HPDE6-E6E7 (cell line): ENCODE results near the gene GRM4.

Experiments
- DNase-seq: peaks from one replicate; pipeline ENCODE4 v3.0.0; 2011; ENCODE audit warnings: missing footprints; ENCODE audit errors: extremely low spot score

The GRM4 gene

GRCh38 chr6:34064675-34065074 lies 81.2 kb downstream of the GRM4 start:
- no peak for DNase-seq

GRCh38 chr6:34063651-34064050 lies 82.2 kb downstream of the GRM4 start:
- no peak for DNase-seq

GRCh38 chr6:34062815-34063214 lies 83.1 kb downstream of the GRM4 start:
- no peak for DNase-seq

DNA sequence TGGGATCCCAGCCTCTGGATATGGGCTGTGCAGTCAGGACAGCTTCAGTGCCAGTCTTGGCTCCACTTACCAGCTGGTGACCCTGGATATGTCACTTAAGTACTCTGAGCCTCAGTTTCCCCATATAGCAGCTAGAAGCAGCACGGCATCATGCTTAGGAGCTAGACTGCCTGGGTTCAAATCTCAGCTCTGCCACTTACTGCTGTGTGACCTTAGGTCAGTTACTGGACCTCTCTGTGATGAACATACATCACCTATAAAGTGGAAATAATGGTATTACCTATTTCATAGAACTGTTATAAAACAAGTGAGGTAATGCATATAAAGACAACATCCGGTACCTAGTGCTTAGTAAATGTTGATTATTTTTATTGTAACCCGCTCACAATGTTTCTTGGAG lies 83.7 kb downstream of the GRM4 start:
- DNase-seq: no peak

DNA sequence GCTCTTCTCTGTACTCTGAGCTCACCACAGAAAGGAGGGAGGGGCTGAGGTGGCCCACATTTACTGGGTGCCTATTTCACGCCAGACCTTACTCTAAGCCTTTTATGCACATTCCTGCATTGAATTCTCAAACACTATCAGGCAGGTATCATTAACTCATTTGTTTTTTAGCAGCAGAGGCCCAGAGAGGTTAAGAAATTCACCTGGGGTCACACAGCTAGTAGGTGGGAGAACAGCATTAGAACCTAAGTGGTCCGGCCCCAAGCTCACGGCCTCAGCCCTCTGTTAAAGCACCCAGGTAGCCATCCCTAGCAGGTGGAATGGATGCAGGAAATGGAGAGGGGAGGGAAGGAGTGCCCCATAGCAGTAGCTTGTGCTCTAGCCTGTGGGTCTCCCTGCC lies 84.5 kb downstream of the GRM4 start:
- DNase-seq: no peak

GRCh38 chr6:34059914-34060313 lies 86.0 kb downstream of the GRM4 start:
- no peak for DNase-seq

DNA sequence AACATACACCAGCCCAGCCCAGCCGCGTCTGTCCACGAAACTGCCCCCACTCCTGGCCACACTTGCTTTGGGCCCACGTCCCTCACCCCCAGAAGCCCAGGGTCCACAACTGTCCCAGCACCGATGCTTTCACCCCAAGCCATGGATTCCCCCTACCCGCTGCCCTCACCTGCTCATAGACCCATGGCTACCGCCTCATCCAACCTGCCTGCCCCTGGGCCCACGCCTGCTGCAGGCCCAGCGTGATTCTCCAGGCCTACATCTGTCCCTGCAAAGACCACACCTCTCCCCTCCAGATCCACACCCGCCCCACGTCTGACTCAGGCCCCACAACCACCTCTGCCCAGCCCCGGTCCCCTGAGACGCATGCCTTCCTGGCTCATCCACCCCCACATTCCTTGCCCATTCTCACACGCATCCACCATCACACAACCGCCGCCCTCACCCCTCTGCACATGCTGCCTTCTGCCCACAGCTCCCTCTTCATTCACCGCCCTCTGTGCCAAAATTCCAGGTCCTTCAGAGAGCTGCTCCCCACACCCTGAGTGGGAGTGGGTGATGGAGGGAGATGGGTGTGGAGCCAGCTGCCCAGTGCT lies 86.7 kb downstream of the GRM4 start:
- DNase-seq: no peak

DNA sequence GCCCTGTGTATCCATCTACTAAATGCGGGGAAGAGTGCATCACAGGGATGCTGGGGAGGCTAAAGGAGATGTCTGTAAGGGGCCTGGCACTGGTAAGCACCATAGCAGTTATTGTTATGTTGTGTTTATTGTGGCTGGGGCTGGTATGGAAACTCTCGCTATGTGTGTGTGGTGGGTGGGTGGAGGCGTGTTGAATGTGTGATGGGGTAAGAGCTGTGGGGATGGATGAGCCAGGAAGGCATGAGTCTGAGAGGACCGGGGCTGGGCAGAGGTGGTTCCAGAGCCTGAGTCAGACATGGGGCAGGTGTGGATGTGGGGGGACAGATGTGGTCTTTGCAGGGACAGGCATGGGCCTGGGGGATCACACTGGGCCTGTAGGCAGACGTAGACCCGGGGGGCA lies 88.1 kb downstream of the GRM4 start:
- no peak for DNase-seq

GRCh38 chr6:34057191-34057590 lies 88.7 kb downstream of the GRM4 start:
- no peak for DNase-seq

DNA sequence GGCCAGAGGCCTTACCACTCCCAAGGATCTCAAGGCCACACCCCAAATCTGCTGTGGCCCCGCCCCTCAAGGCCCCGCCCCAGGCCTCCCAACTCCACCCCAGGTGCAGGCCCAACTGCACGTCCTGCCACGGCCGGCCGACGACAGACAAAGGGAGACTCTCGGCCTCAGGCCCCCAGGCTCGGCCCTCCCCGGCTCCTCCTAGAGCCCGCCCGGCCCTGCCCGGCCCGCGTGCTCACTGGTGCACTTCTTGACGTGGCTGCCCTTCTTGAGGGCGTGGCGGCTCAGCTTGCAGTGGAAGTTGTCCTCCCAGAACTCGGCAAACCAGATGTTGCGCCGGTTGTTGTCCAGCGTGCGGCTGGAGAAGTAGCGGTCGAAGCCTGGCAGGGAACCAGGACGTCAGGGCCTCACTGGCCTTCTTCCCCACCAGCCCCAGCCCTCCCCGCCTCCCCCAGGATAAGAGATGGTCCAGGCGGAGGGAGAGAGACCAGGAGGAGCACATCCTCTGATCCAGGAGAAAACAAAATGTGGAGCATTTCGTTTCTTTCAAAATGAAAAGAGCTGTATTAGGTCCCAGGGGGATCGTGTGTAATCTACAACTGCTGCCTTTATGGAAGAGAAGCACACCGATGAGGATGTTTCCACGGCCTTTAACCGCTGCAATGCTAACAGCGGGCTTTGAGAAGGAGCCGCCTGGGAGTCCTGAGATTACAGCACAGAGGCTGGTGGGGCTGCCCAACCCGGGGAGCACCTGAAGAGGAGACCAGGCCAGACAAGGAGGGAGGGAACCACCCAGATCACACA lies 89.4 kb downstream of the GRM4 start:
- DNase-seq: peak; percentile 71

DNA sequence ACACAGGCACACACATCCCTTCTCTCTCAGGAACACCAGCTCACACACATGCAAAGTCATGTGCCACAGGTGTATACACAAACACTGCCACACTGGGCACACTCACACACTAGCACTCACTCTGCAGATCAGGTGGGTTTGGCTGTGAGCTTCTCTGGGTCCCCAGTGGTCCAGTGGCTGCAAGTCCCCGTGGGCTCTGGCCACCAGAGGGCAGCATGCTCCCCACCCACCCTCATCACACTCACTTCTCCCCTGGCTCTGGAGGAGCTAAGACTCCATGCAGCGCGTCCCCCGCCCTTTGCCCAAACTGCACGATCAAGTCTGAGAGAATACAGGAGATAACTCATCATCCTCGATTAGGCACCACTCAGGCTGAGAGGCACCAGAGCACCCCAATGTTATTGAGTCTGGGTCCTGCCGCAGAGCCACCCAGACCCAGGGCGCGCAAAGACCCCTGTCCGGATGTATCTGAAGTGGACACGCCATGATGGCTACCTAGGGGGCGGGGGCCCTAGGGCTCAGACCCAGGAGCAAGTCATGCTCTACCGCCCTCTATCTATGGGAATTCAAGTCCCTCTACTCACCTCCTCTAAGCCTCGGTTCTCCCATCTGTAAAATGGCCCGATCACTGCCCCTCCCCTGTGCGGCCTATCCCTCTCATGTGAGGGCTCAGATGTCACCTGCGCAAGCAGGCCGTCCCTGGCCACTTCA lies 90.5 kb downstream of the GRM4 start:
- DNase-seq: peak; percentile 44

- no peak for DNase-seq
Measured at GRCh38 chr6:34053721-34054120, 92.2 kb downstream of the GRM4 start.

GRCh38 chr6:34052918-34053608 lies 92.8 kb downstream of the GRM4 start:
- DNase-seq: no peak

GRCh38 chr6:34052071-34052825 lies 93.6 kb downstream of the GRM4 start:
- DNase-seq: no peak

DNA sequence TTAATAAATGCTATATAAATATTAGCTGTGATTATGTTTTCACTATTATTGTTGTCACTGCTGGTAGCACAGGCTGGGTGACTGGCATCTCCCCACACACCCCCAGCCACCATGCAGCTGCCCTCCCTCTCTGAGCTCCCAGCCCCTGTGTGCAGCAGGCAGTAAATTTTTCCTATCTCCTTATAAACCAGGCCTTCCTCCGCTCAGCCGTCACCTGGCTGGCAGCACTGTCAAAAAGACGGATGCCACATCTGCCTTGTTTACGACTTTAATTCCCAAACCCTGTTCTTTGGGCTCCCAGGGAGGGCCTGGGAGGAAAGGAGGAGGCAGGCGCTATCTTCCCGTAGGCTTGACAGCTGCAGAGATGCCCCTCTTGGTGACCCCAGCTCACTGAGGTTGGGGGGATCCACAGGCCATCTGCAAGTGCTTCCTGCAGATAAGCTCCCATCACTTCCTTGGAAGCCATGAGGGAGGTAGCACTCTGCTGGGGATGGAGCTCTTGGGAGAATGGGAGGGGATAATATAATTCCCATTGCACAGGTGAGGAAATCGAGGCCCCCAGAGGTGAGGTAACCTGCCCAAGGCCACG lies 94.5 kb downstream of the GRM4 start:
- DNase-seq: no peak

- no peak for DNase-seq
Measured at GRCh38 chr6:34050691-34051090, 95.2 kb downstream of the GRM4 start.

GRCh38 chr6:34049395-34050342 lies 96.2 kb downstream of the GRM4 start:
- no peak for DNase-seq

GRCh38 chr6:34047913-34048867 lies 97.7 kb downstream of the GRM4 start:
- DNase-seq: no peak

DNA sequence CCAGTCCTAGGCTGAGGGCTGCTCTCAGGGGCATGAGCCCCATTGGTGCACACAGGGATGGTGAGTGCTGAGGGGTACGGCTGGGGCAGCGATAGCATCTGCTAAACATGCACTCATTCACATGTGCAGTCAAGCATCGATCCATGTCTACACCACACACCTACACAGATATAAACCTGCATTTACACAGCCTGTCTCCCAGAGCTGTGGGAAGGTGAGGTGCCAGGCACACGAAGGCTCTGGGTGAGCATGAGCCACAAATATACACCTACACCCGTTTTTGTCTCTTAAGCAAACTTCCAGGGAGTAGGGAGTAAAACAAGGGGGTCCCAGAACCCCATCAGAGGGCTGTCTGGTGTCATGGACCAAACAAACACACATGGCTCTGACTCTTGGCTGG lies 99.3 kb downstream of the GRM4 start:
- no peak for DNase-seq
